ENCODE results near the gene SYT2. TPM values are rescaled to one million over a fixed set of nuclear protein-coding genes. Genes with fewer than 3 reads are reported as not detected.

The SYT2 gene
- total RNA-seq, 1 donor from 2014 or later, result not detected

GRCh38 chr1:202694314-202694713, 15.9 kb downstream of the SYT2 start:
- TF ChIP-seq CTCF (conservative IDR thresholded peaks at IDR 0.05; ENCODE audit: low read depth, low read length), result no peak
- no peak overlapping the region for H3K4me3 ChIP-seq (ENCODE audit: low read depth, low read length)
- no peak for DNase-seq (ENCODE audit: low read depth)

- no peak for DNase-seq (ENCODE audit: low read depth)
- peak; percentile 28 for TF ChIP-seq CTCF (conservative IDR thresholded peaks at IDR 0.05; ENCODE audit: low read depth, low read length)
Observed at GRCh38 chr1:202692959-202693555, 17.2 kb downstream of the SYT2 start.

GRCh38 chr1:202691816-202692215, 18.4 kb downstream of the SYT2 start:
- DNase-seq (ENCODE audit: low read depth), result no peak
- H3K4me3 ChIP-seq (ENCODE audit: low read depth, low read length), result no peak overlapping the region
- TF ChIP-seq CTCF (conservative IDR thresholded peaks at IDR 0.05; ENCODE audit: low read depth, low read length), result no peak

More at GRCh38 chr1:202692959-202693555, 17.2 kb downstream of the SYT2 start:
- no peak overlapping the region for H3K4me3 ChIP-seq (ENCODE audit: low read depth, low read length)

GRCh38 chr1:202689493-202690342, 20.5 kb downstream of the SYT2 start:
- no peak for DNase-seq (ENCODE audit: low read depth)

GRCh38 chr1:202689082-202689481, 21.2 kb downstream of the SYT2 start:
- H3K4me3 ChIP-seq (ENCODE audit: low read depth, low read length), result no peak overlapping the region
- no peak for TF ChIP-seq CTCF (conservative IDR thresholded peaks at IDR 0.05; ENCODE audit: low read depth, low read length)
- no peak for DNase-seq (ENCODE audit: low read depth)

More at GRCh38 chr1:202689493-202690342, 20.5 kb downstream of the SYT2 start:
- H3K4me3 ChIP-seq (ENCODE audit: low read depth, low read length), result no peak overlapping the region
- no peak for TF ChIP-seq CTCF (conservative IDR thresholded peaks at IDR 0.05; ENCODE audit: low read depth, low read length)

GRCh38 chr1:202688401-202688800, 21.9 kb downstream of the SYT2 start:
- H3K4me3 ChIP-seq (ENCODE audit: low read depth, low read length), result no peak overlapping the region
- TF ChIP-seq CTCF (conservative IDR thresholded peaks at IDR 0.05; ENCODE audit: low read depth, low read length), result no peak
- DNase-seq (ENCODE audit: low read depth), result no peak

Data from epithelial cell of proximal tubule (primary cell).